CD4-positive, alpha-beta memory T cell (primary cell): Measurements from ENCODE around the gene ILRUN. TPM values are rescaled to one million over a fixed set of nuclear protein-coding genes. Genes with fewer than 3 reads are reported as not detected.

ENCODE experiments used
- CTCF ChIA-PET: fragments of 350-600 bp; sonication (Branson Sonifier 250); formaldehyde crosslinking; loops from one replicate; lab custom pipeline; 2021; ENCODE audit warnings: inconsistent platforms; ENCODE audit not compliant: partially characterized antibody; lab: Charles Lee
- POLR2A ChIA-PET: fragments of 350-600 bp; sonication (Branson Sonifier 250); formaldehyde crosslinking; loops from one replicate; lab custom pipeline; 2021; ENCODE audit not compliant: partially characterized antibody; lab: Charles Lee
- DNase-seq, 5 donors: peaks; one replicate each; pipeline versions ENCODE4 v3.0.0 to v3.0.0-alpha.2; 2020 to 2022; ENCODE audit warnings: mixed read lengths in 1 of 5
- H3K27ac ChIP-seq: one replicate; pipeline ENCODE4 v1.7.0; 2013; ENCODE audit warnings: low read depth, low read length
- H3K27me3 ChIP-seq: 2 replicates; pipeline ENCODE4 v1.7.0; 2013; ENCODE audit warnings: mild to moderate bottlenecking, low read length, moderate library complexity; ENCODE audit not compliant: insufficient read depth
- H3K36me3 ChIP-seq: 2 replicates; pipeline ENCODE4 v1.7.0; 2013; ENCODE audit warnings: mild to moderate bottlenecking, low read length, moderate library complexity; ENCODE audit not compliant: insufficient read depth
- H3K4me1 ChIP-seq: 2 replicates; pipeline ENCODE4 v1.7.0; 2013; ENCODE audit warnings: mild to moderate bottlenecking, low read length, moderate library complexity; ENCODE audit not compliant: insufficient read depth
- H3K4me3 ChIP-seq, 2 donors: one replicate each; pipeline ENCODE4 v1.7.0; 2013; ENCODE audit warnings: low read length in 2 of 2, mild to moderate bottlenecking in 1 of 2
- H3K9me3 ChIP-seq, 2 donors: one replicate each; pipeline ENCODE4 v1.7.0; 2013; ENCODE audit warnings: low read length in 2 of 2, control low read depth in 1 of 2; ENCODE audit not compliant: control insufficient read depth in 1 of 2
- H3K27ac Mint-ChIP-seq, 7 donors: one replicate each; pipeline ENCODE4 v1.8.0; 2020 to 2021; ENCODE audit warnings: mixed read lengths in 7 of 7, mild to moderate bottlenecking in 6 of 7, inconsistent platforms in 3 of 7, moderate library complexity in 3 of 7
- H3K27me3 Mint-ChIP-seq, 2 donors: one replicate each; pipeline ENCODE4 v1.8.0; 2020 to 2021; ENCODE audit warnings: mixed read lengths in 2 of 2
- H3K36me3 Mint-ChIP-seq, 2 donors: one replicate each; pipeline ENCODE4 v1.8.0; 2020 to 2021; ENCODE audit warnings: mixed read lengths in 2 of 2, inconsistent platforms in 1 of 2, mild to moderate bottlenecking in 1 of 2
- H3K4me1 Mint-ChIP-seq, 4 donors: one replicate each; pipeline ENCODE4 v1.8.0; 2020 to 2021; ENCODE audit warnings: mixed read lengths in 4 of 4, mild to moderate bottlenecking in 1 of 4
- H3K4me3 Mint-ChIP-seq, 8 donors: one replicate each; pipeline ENCODE4 v1.8.0; 2020 to 2021; ENCODE audit warnings: mixed read lengths in 8 of 8, mild to moderate bottlenecking in 7 of 8, moderate library complexity in 6 of 8, inconsistent platforms in 3 of 8
- H3K9me3 Mint-ChIP-seq, 8 donors: one replicate each; pipeline ENCODE4 v1.8.0; 2020 to 2021; ENCODE audit warnings: mixed read lengths in 8 of 8, mild to moderate bottlenecking in 5 of 8, inconsistent platforms in 3 of 8, moderate library complexity in 1 of 8
- intact Hi-C: fragments of 100-400 bp; cut with micrococcal nuclease; formaldehyde crosslinking; loops from one replicate; pipeline ENCODE4 v1.15.1; 2023
- polyA plus RNA-seq, 2 donors: library from polyadenylated mRNA; unstranded; fragments of 300-500 nt; fragmentation: Illumina TruSeq; gene quantifications; one replicate each; pipeline ENCODE4 v1.2.3, GENCODE V29; 2021
- total RNA-seq, 2 experiments: library from RNA; stranded (reverse); gene quantifications; one replicate each; pipeline ENCODE4 v1.2.3, GENCODE V29; 2021

ILRUN gene
- total and polyA plus RNA-seq, 4 experiments from 2014 or later: 14.8 to 70.7 (median 41.8) TPM

GRCh38 chr6:34648806-34649205 is 47.8 kb downstream of the ILRUN start:
- Mint-ChIP-seq H3K4me1 (peaks cover 14 to 48% (median 25%) of the 10 kb centered on the region in 4 donors), H3K9me3 (no peaks in the 10 kb centered on the region), H3K4me3 (no peak overlapping the region), H3K36me3 (peaks cover 38 to 46% of the 10 kb centered on the region in 2 donors), H3K27me3 (no peaks in the 10 kb centered on the region), H3K27ac (peak overlapping the region in 3 of 7 donors; percentile 32 to 82 (median 62))
- H3K27me3 ChIP-seq: no peaks in the 10 kb centered on the region
- DNase-seq: no peak
- H3K4me3 ChIP-seq: no peak overlapping the region
- intact Hi-C loops: loop anchor here (1.0 kb wide), 1 partner anchor 7 kb away; no protein-coding TSS in a partner anchor
- peaks cover 13% of the 10 kb centered on the region for H3K36me3 ChIP-seq
- POLR2A ChIA-PET: no interaction called here
- no peak overlapping the region for H3K27ac ChIP-seq
- H3K9me3 ChIP-seq: no peaks in the 10 kb centered on the region
- H3K4me1 ChIP-seq: peaks cover 8% of the 10 kb centered on the region
- CTCF ChIA-PET: no interaction called here

Other genes starting within 250 kb of the ILRUN start
- 1 to 10 TPM; 2.0 to 2.3 TPM for gene PACSIN1, start 230.7 kb downstream of the ILRUN start, total RNA-seq
- under 1 TPM in 1 of 2 donors, not detected in 1; 0.92 TPM for gene PACSIN1, start 230.7 kb downstream of the ILRUN start, polyA plus RNA-seq
- not detected for gene SPDEF, start 140.4 kb downstream of the ILRUN start, total RNA-seq
- not detected for gene SPDEF, start 140.4 kb downstream of the ILRUN start, polyA plus RNA-seq
- 10 to 100 TPM; 39.4 to 49.9 TPM for gene SNRPC, start 60.7 kb upstream of the ILRUN start, total RNA-seq
- 100 to 1,000 TPM; 252 to 312 TPM for gene SNRPC, start 60.7 kb upstream of the ILRUN start, polyA plus RNA-seq
- gene BLTP3A, start 95.3 kb upstream of the ILRUN start, total RNA-seq: 10 to 100 TPM; 11.5 to 12.0 TPM
- 1 to 10 TPM in 1 of 2 donors, under 1 TPM in 1; 0.11 to 1.0 TPM for gene BLTP3A, start 95.3 kb upstream of the ILRUN start, polyA plus RNA-seq
- gene TAF11, start 191.3 kb upstream of the ILRUN start, total RNA-seq: 10 to 100 TPM; 25.3 to 26.1 TPM
- gene TAF11, start 191.3 kb upstream of the ILRUN start, polyA plus RNA-seq: 10 to 100 TPM; 16.5 to 19.8 TPM
- gene ANKS1A, start 192.5 kb upstream of the ILRUN start, total RNA-seq: 10 to 100 TPM; 13.7 to 15.6 TPM
- gene ANKS1A, start 192.5 kb upstream of the ILRUN start, polyA plus RNA-seq: 1 to 10 TPM; 1.2 to 5.2 TPM